T-helper 1 cell treated with Interleukin-12 subunit alpha and Interleukin-12 subunit beta and Interleukin-4 antibody, amounts not matched to agents 30 ng/mL and 1 ng/mL, for 36 hours (primary cell): ENCODE measurements around the gene LIPA. TPM values are rescaled to one million over a fixed set of nuclear protein-coding genes. Genes with fewer than 3 reads are reported as not detected.

Experiments
- intact Hi-C: fragments of 100-400 bp; cut with micrococcal nuclease; formaldehyde crosslinking; loops from one replicate; pipeline ENCODE4 v1.15.1; 2024
- total RNA-seq: library from RNA; stranded (reverse); gene quantifications from 2 replicates; pipeline ENCODE4 v1.2.3, GENCODE V29; 2022

Gene LIPA
- total RNA-seq, 1 donor from 2014 or later = 14.6 TPM

GRCh38 chr10:89241486-89242344, 9.9 kb downstream of the LIPA start:
- intact Hi-C loops = no loop called here

DNA sequence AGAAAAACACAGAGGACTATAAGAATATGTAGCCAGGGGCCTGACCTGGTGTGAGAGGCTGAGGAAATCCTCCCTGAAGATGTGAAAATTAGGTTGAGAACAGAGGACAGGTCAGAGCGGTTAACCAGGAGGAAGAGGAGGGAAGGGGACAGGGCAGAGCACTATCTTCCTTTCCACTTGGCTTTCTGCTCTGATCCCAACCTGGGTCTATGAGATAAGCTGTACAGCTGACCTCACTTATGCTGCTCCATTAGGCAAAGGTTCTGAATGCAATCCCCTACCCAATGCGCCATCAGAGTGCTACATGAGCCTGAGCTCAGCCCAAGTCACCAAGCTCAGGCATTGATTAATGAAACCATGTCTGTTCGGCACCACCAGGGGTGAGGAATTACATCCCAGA, 10.5 kb downstream of the LIPA start:
- intact Hi-C loops = no loop called here

DNA sequence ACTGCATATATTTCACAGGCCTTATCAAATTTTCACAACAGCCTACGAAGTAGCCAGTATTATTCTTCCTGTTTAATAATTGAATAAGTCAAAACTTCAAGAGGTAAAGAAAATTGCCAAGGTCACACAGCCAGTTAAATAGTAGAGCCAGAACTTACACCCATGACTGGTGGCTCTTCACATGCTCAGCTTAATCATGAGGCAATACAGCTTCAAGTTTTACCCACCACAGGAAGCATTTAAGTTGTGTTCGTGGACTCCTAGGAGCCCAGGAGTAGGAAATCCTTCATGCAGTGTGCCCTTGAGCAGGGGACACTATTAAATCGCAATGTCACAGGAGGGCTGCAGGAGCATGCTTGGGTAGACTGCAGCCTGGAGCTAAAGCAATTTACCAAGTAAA, 11.1 kb downstream of the LIPA start:
- intact Hi-C loops = no loop called here

- intact Hi-C loops = no loop called here
These were observed 12.5 kb downstream of the LIPA start for GRCh38 chr10:89238956-89239644.

DNA sequence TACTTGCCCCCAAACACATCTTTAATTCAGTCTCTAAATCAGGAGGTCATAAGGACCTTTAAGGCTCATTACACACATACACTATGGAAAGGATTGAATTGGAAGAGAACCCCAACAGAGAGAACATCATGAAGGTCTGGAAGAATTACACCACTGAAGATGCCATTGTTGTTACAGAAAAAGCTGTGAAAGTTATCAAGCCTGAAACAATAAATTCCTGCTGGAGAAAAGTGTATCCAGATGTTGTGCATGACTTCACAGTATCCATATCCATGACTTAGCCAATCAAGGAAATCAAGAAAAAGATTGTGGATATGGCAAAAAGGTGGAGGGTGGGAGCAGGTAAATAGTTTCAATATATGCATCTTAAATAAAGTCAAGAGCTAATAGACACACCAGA, 13.7 kb downstream of the LIPA start:
- intact Hi-C loops = no loop called here

GRCh38 chr10:89236226-89236797, 15.3 kb downstream of the LIPA start:
- intact Hi-C loops = no loop called here

DNA sequence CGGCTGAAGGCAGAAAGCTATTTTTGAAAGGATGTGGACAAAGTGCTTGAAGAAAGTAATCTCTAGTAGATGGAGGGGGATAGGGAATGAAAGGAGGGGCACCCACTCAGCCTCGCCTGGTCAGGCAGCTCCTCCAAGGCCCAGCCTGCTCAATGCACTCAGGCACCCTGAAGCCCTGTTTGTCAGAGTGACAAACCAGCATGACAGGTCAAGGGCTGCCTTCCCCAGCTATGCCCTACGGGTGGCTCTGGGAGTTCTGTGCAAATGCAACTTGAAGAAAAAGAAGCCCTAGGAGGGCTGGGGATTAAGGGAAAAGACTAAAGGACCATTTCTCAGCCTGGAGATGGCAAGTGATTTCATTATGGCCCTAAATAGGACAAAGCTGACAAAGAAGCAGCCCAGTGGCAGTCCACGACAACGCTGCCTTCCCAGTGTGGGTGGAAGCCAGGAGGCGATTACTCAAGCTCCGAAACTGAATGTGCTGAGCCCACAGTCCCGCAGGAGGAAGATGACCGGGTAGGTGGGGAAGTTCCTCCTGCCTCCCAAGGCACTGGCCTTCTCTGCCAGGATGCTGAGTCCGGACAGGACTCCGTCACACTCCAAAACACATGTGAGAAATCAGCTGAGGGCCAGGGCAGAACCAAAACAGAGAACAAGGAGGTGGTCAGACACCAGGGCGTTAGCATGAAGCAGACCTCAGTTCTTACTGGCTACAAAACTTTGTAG, 16.3 kb downstream of the LIPA start:
- intact Hi-C loops = no loop called here

GRCh38 chr10:89233033-89233432, 18.5 kb downstream of the LIPA start:
- intact Hi-C loops = no loop called here

- intact Hi-C loops = no loop called here
These were observed 22.6 kb downstream of the LIPA start for GRCh38 chr10:89228962-89229361.

DNA sequence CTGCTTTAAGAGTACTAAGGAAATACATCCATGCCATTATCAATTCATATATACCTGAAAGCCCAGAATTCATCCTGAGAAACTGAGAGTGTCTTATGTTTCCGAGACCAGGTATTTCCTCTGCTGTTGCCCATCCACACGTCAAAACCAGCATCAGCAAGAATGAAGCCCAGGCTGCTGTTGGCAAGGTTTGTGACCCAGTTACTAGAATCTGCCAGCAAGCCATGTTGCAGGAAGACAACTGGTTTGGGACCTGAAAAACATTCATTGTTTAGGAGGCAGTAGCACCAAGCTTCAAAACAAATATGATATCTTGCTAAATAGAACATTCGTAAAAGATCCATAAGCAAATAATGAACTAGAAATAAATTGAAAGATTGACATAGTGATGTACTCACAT, 23.4 kb downstream of the LIPA start:
- intact Hi-C loops = no loop called here

DNA sequence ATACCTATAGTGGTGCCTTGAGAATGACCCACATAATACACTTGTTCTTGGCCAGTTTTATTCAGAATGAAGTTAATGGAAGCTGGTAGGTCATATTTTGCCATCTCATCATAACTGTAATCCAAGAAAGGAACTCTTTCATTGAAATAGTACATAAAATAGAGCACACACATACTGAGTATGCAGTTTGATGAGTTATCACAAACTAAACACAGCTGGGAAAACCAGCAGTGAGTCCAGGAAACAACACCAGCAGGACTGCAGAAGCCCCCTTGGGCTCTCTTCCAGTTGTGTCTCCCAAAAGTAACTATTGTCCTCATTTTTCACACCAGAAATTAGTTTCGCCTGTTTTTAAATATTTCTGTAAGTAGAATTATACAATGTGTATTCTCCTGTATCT, 24.7 kb downstream of the LIPA start:
- intact Hi-C loops = no loop called here

DNA sequence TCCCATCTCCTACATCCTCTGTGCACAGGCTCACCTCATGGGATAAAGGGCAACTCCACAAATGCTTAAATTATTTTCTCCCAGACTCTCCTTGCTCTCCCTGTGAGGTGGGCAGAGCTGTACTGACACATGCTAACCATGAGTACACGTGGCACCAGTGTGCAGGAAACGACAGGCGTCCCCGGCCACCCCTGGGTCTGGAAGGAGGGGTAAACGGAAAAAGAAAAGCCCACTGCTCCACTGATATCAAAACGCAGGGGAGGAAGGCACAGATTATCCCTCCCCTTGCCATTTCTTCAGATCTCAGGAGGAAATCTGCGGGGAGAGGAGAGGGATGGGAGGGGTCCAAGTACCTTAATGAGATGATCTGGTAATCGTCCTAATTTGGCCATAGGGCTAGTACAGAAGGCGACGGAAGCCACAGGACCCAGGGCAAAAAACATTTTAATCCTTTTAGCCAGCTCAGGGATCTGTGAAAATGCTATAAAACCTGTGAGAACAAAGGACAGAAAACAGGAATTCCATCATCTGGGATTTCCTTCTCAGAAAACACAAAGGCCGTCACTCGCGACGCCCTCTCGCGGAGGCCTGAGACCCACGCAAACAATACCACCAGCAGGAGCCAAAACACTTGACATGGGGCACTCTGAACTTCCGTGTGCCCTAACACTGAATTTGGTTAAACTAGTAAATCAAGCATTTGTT, 26.7 kb downstream of the LIPA start:
- intact Hi-C loops = no loop called here

- intact Hi-C loops = no loop called here
These were observed 29.7 kb downstream of the LIPA start for GRCh38 chr10:89221919-89222318.

DNA sequence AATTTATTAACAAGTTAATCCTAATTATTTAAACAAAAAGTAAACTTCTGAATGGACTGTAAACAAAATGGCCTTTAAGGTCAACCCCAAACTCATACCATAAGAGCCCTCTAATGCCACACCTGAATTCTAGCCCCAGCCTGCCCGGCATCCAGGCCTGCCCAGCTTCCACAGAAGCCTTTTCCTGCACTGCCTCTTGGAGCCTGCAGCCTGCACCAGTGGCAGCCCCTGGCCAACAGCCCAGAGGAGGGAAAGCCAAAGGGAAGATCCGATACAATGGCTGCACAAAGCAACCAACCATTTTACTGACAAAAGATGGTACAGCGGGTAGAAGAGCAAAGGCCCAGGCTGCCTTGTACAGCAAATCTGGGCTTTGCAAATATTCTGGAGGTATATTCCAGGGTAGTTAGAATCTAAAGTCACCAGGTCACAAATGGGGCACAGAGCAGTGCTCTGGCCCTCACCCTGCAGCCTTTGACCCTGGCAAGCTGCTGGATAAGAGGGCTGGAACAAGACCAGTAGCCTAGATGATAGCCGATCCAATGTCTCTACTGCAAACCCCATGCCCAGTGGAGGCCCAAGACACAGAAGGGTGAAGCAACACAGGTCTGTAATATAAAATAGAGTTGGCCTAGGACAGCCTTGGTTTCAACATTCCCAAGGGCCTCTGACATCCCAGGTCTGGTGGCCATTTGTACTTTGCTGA, 31.9 kb downstream of the LIPA start:
- intact Hi-C loops = no loop called here

DNA sequence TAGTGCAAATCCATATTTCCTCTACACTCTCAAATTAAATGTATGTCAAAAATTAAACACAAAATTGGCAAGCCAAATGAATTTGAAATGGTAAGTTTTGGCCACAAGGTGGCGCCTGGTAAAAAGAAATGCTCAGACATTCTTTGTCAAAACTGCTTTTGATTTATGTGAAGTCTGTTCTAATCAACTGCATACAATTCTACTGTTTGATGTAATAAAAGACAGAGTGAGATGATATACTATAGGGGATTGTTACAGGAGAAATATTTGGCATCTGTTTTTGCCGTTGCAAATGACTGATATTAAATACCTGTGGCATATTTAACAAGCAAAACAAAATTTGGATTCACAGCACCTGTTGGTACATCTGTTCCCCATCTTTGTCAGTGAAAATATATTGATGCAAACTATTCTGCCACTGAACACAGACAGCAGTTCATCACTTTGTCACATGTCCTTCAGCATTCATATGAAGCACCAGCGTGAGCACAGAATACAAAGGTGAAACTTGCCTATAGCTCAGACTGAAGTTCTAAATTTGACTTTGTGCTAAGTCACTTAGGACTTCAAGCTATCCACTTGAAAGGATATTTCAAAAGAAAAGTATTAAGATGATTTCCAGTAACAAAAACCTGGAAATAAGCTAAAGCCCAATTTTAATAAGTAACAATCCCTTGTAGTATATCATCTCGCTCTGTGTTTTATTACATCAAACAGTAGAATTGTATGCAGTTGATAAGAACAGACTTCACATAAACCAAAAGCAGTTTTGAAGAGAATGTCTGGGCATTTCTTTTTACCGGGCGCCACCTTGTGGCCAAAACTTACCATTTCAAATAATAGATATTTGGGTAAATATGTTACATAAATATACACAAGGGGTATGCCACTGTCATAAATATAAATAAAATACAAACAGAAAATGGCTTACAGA, 34.3 kb downstream of the LIPA start:
- intact Hi-C loops = loop anchor here (1.0 to 2.0 kb wide), 9 partner anchors 34 to 653 kb away; partner anchors contain the start of genes KIF20B and LIPA

DNA sequence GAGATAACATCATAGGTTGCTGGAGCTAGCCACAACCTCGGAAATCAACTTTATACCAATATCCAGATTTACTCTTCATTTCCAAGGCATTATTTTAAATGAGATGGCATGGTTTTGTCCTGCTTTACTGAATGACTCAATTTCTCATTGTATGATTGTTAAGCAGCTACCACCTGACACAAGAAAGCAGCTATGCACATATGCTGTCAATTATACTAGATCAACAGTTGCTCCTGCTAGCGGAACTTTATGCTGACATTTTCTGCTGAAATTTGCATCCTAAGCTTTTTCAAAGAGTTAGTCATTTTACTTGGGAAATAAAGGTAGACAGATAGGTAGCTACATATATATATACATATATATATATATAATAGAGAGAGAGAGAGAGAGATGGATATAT, 35.5 kb downstream of the LIPA start:
- intact Hi-C loops = loop anchor here (2.0 kb wide), 1 partner anchor 651 kb away; no protein-coding TSS in a partner anchor

DNA sequence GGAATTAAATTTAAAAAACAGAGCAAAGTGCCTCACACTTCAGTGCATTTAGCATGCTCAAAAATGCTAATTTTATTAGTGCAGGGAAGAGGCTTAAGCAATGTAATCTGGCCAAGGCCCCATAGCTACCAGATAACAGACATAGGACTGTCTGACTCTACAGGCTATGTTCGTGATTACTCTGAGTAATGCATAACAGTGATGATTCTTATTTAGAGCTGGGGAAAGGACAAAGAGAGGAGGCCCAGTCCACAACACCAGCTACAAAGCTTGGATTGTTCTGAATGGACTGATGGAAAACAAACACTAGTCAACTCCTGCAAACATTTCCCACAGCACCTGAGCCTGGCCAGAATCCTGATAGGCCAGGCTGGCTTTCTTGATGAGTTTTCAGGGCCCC, 36.1 kb downstream of the LIPA start:
- intact Hi-C loops = no loop called here

DNA sequence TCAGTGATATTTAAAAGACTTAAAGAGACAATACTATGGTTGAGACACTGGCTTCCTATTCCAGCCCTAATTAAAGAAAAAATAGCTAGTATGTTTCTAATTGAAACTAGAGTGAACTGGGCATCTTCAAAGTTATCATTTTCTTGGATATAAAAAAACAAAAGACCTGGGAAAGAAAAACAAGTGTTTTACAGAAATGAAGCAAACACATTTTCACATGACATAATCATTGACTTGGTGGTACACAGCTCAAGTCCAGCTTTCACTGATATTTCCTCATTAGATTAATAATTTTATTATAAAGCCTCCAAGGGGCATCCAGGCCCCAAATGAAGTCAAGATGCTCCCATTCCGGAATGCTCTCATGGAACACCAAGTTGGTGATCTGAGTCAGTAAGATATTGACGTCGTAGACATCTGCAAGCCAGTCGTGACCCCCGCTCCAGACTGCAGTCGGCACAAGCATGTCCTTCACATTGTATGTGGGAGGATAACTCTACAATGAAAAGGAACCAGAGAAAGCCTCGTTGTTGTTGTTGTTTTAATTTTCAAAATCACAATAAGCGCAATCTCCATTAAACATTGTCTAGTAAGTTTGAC, 36.9 kb downstream of the LIPA start:
- intact Hi-C loops = no loop called here
